ENCODE data around the gene ARHGAP26. TPM values are rescaled to one million over a fixed set of nuclear protein-coding genes. Genes with fewer than 3 reads are reported as not detected.

The ARHGAP26 gene
- total RNA-seq, 1 donor from 2014 or later: 42.1 TPM

GRCh38 chr5:143154510-143155370 lies 384.6 kb downstream of the ARHGAP26 start:
- peaks cover 24% of the 10 kb centered on the region for H3K4me1 ChIP-seq
- H3K9me3 ChIP-seq: no peaks in the 10 kb centered on the region
- DNase-seq: no peak
- H3K27me3 ChIP-seq (ENCODE audit: low read depth): no peaks in the 10 kb centered on the region
- ATAC-seq: no peak
- peak overlapping the region; percentile 38 for H3K27ac ChIP-seq
- TF ChIP-seq CTCF (IDR thresholded peaks at IDR 0.05): no peak
- no peaks in the 10 kb centered on the region for H3K36me3 ChIP-seq
- no peak overlapping the region for H3K4me3 ChIP-seq
- intact Hi-C loops (cut with DNase I): no loop called here

DNA sequence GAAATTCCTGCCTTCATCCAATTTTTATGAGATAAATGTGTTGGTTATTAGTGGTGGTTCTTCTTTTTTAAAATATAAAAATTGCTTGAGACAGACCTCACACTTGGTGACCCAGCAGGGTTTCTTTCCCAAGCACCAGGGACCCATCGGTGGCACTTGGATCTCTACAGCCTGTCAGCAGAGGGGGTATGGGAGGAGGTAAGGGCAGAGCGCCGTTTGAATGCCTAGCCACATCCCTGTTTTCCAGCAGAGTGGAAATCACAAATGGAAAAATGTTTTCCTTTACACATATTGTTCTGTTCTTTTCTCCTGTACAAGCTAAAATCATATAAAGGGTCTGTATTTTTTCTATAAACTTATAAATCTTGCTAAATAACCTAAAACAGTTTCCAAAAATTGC lies 385.3 kb downstream of the ARHGAP26 start:
- TF ChIP-seq CTCF (IDR thresholded peaks at IDR 0.05): no peak
- Histone ChIP-seq H3K36me3 (no peaks in the 10 kb centered on the region), H3K27ac (peak overlapping the region; percentile 38), H3K9me3 (no peaks in the 10 kb centered on the region), H3K27me3 (ENCODE audit: low read depth) (no peaks in the 10 kb centered on the region), H3K4me3 (no peak overlapping the region), H3K4me1 (peaks cover 24% of the 10 kb centered on the region)
- ATAC-seq: no peak
- DNase-seq: no peak
- intact Hi-C loops (cut with DNase I): no loop called here

DNA sequence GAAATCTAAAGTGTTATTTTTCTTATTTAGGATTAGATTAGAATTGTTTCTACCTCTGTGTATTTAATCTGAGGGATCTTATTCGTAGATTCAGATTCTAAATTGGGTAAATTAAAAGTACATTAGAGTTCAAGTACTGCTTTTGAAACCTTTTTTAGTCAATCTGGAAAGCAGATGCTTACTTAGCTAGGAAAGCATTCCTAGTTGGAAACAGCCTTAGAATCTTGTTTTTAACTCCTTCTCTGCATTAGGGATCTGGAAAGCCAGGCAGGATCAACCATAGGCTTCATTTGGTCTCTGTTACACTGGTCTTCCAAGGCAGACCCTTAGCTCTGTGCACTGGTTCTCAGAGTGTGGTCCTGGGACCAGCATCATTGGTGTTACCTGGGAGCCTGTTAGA lies 385.9 kb downstream of the ARHGAP26 start:
- ATAC-seq: no peak
- no peak for DNase-seq
- Histone ChIP-seq H3K4me3 (no peak overlapping the region), H3K27ac (no peak overlapping the region), H3K4me1 (peaks cover 24% of the 10 kb centered on the region), H3K27me3 (ENCODE audit: low read depth) (no peaks in the 10 kb centered on the region), H3K9me3 (no peaks in the 10 kb centered on the region), H3K36me3 (no peaks in the 10 kb centered on the region)
- intact Hi-C loops (cut with DNase I): no loop called here
- no peak for TF ChIP-seq CTCF (IDR thresholded peaks at IDR 0.05)

GRCh38 chr5:143156572-143156971 lies 386.4 kb downstream of the ARHGAP26 start:
- no peak for ATAC-seq
- no peak for TF ChIP-seq CTCF (IDR thresholded peaks at IDR 0.05)
- no peaks in the 10 kb centered on the region for H3K27me3 ChIP-seq (ENCODE audit: low read depth)
- no peak overlapping the region for H3K4me3 ChIP-seq
- H3K36me3 ChIP-seq: no peaks in the 10 kb centered on the region
- peaks cover 24% of the 10 kb centered on the region for H3K4me1 ChIP-seq
- no peak overlapping the region for H3K27ac ChIP-seq
- no peak for DNase-seq
- no peaks in the 10 kb centered on the region for H3K9me3 ChIP-seq
- intact Hi-C loops (cut with DNase I): no loop called here

- intact Hi-C loops (cut with DNase I): no loop called here
- Histone ChIP-seq H3K4me1 (peaks cover 14% of the 10 kb centered on the region), H3K36me3 (no peaks in the 10 kb centered on the region), H3K27me3 (ENCODE audit: low read depth) (no peaks in the 10 kb centered on the region), H3K9me3 (no peaks in the 10 kb centered on the region), H3K4me3 (no peak overlapping the region), H3K27ac (no peak overlapping the region)
- DNase-seq (no peak), ATAC-seq (no peak)
- no peak for TF ChIP-seq CTCF (IDR thresholded peaks at IDR 0.05)
Observed at GRCh38 chr5:143159031-143159430, 388.9 kb downstream of the ARHGAP26 start.
